PFSK-1 (cell line): ENCODE results near the gene CCRL2.

Source experiments
- POLR2AphosphoS5 ChIP-seq: IDR thresholded peaks from 2 replicates; pipeline ENCODE4 v1.6.1; 2012; ENCODE audit warnings: low read depth, mild to moderate bottlenecking, control low read depth, low read length, moderate library complexity
- TAF1 ChIP-seq: IDR thresholded peaks from 2 replicates; pipeline ENCODE4 v1.6.1; 2012; ENCODE audit warnings: low read length, control low read depth, borderline replicate concordance; ENCODE audit not compliant: insufficient read depth
- TF ChIP-seq, protein P1 (sequence below), 2 experiments: IDR thresholded peaks; 2 replicates each; pipeline versions ENCODE4 v1.6.1 to v1.8.0; 2011 to 2012; ENCODE audit warnings: low read depth in 2 of 2, low read length in 2 of 2, control low read depth in 1 of 2, inconsistent platforms in 1 of 2, mild to moderate bottlenecking in 1 of 2, moderate library complexity in 1 of 2; ENCODE audit not compliant: insufficient read depth in 1 of 2

DNA sequence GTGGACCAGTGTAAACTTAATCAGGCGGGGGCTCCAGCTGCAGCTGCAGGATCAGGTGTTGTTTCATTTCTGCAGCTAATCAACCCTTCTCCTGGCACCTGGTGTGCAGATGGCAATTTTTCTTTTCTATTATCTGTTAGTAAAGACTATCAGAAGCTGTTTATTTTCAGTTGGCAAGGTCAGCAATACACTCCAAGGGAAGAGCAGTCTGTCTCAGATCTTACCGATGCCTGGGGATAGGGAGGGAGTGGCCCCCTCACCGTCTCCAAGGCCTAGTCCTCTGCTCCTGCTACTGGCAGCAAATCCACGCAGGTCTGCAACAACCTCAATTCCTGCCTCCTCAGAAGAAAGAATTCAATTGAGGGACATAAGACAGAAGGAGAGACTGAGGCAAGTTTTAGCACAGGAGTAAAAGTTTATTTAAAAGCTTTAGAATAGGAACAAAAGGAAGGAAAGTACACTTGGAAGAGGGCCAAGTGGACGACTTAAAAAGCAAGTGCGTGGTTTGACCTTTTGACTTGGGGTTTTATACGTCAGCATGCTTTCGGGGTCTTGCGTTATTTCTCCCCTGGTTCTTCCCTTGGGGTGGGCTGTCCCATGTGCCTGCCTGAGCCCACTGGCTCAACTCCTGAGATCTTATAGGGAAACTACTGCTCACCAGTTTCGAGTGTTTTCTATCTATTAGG, 9.2 kb downstream of the CCRL2 start:
- TF ChIP-seq, protein P1, sequence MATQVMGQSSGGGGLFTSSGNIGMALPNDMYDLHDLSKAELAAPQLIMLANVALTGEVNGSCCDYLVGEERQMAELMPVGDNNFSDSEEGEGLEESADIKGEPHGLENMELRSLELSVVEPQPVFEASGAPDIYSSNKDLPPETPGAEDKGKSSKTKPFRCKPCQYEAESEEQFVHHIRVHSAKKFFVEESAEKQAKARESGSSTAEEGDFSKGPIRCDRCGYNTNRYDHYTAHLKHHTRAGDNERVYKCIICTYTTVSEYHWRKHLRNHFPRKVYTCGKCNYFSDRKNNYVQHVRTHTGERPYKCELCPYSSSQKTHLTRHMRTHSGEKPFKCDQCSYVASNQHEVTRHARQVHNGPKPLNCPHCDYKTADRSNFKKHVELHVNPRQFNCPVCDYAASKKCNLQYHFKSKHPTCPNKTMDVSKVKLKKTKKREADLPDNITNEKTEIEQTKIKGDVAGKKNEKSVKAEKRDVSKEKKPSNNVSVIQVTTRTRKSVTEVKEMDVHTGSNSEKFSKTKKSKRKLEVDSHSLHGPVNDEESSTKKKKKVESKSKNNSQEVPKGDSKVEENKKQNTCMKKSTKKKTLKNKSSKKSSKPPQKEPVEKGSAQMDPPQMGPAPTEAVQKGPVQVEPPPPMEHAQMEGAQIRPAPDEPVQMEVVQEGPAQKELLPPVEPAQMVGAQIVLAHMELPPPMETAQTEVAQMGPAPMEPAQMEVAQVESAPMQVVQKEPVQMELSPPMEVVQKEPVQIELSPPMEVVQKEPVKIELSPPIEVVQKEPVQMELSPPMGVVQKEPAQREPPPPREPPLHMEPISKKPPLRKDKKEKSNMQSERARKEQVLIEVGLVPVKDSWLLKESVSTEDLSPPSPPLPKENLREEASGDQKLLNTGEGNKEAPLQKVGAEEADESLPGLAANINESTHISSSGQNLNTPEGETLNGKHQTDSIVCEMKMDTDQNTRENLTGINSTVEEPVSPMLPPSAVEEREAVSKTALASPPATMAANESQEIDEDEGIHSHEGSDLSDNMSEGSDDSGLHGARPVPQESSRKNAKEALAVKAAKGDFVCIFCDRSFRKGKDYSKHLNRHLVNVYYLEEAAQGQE (IDR thresholded peaks at IDR 0.05; ENCODE audit: insufficient read depth in 1 of 2, low read depth in 2 of 2, low read length in 2 of 2), result no peak
- no peak for TF ChIP-seq POLR2AphosphoS5
- TF ChIP-seq TAF1, result no peak
